Endothelial cell of umbilical vein (primary cell): ENCODE results near the gene HMCN1.

Experiments
- EZH2 ChIP-seq: IDR thresholded peaks from 2 replicates; pipeline ENCODE4 v1.6.1; 2012; ENCODE audit warnings: borderline replicate concordance, low read depth, mild to moderate bottlenecking, moderate library complexity, low read length, inconsistent platforms; ENCODE audit not compliant: severe bottlenecking
- JUN ChIP-seq: IDR thresholded peaks from 2 replicates; pipeline ENCODE4 v1.6.1; 2011; ENCODE audit warnings: borderline replicate concordance, low read depth; ENCODE audit not compliant: insufficient read length, insufficient read depth
- MYC ChIP-seq: IDR thresholded peaks from one replicate; pipeline ENCODE4 v1.6.1; 2011; ENCODE audit warnings: mild to moderate bottlenecking, low read depth, low read length
- POLR2A ChIP-seq: IDR thresholded peaks from 2 replicates; pipeline ENCODE4 v1.6.1; 2012; ENCODE audit warnings: low read depth, mild to moderate bottlenecking, control low read depth, low read length
- POLR2AphosphoS5 ChIP-seq: IDR thresholded peaks from 2 replicates; pipeline ENCODE4 v1.6.1; 2012; ENCODE audit warnings: low read depth, mild to moderate bottlenecking, control low read depth, low read length, moderate library complexity; ENCODE audit not compliant: insufficient read depth
- TF ChIP-seq, protein P1 (sequence below), 2 donors: IDR thresholded peaks; 1 replicate in 1 of 2; 2 replicates in 1 of 2; pipeline ENCODE4 v1.5.1; 2011; ENCODE audit warnings: low read length in 2 of 2, mild to moderate bottlenecking in 2 of 2, moderate library complexity in 2 of 2, control low read depth in 1 of 2, inconsistent platforms in 1 of 2, low read depth in 1 of 2; ENCODE audit not compliant: insufficient read depth in 1 of 2; ENCODE audit errors: extremely low read depth in 1 of 2
- TF ChIP-seq, protein P2 (sequence below): IDR thresholded peaks from 2 replicates; pipeline ENCODE4 v1.6.1; 2011; ENCODE audit not compliant: insufficient read depth, insufficient read length

DNA sequence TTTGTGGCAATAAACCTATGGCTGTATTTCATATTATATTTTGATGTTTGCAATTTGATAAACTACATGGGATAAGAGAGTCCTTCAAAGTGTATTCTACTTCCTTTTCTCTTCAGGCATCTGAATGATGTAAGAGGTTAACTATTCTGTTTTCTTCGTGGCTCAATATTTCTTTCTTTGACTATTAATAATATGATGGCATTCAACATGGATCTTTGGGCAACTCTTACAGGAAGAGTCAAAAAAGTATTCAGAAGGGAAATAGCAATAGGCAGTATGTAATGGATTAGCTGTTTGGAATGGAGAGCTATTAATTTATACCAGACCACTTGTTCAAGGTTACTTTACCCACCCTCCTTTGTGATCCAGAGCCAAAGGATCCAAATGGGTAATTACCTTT, 74.4 kb downstream of the HMCN1 start:
- TF ChIP-seq EZH2 (no peak), POLR2A (no peak), POLR2AphosphoS5 (no peak), MYC (no peak), JUN (peak; percentile 36)
- TF ChIP-seq, protein P1, sequence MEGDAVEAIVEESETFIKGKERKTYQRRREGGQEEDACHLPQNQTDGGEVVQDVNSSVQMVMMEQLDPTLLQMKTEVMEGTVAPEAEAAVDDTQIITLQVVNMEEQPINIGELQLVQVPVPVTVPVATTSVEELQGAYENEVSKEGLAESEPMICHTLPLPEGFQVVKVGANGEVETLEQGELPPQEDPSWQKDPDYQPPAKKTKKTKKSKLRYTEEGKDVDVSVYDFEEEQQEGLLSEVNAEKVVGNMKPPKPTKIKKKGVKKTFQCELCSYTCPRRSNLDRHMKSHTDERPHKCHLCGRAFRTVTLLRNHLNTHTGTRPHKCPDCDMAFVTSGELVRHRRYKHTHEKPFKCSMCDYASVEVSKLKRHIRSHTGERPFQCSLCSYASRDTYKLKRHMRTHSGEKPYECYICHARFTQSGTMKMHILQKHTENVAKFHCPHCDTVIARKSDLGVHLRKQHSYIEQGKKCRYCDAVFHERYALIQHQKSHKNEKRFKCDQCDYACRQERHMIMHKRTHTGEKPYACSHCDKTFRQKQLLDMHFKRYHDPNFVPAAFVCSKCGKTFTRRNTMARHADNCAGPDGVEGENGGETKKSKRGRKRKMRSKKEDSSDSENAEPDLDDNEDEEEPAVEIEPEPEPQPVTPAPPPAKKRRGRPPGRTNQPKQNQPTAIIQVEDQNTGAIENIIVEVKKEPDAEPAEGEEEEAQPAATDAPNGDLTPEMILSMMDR (IDR thresholded peaks at IDR 0.05; ENCODE audit: extremely low read depth in 1 of 2, insufficient read depth in 1 of 2, low read depth in 1 of 2, low read length in 2 of 2) = no peak
- TF ChIP-seq, protein P2, sequence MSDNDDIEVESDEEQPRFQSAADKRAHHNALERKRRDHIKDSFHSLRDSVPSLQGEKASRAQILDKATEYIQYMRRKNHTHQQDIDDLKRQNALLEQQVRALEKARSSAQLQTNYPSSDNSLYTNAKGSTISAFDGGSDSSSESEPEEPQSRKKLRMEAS = no peak
